HPDE6-E6E7 (cell line): Measurements from ENCODE around the gene AP3S1.
A peak's percentile ranks its signal among the peaks of the same experiment; 100 is the strongest.

Source experiments
- DNase-seq: peaks from one replicate; pipeline ENCODE4 v3.0.0; 2011; ENCODE audit warnings: missing footprints; ENCODE audit errors: extremely low spot score

The AP3S1 gene

DNA sequence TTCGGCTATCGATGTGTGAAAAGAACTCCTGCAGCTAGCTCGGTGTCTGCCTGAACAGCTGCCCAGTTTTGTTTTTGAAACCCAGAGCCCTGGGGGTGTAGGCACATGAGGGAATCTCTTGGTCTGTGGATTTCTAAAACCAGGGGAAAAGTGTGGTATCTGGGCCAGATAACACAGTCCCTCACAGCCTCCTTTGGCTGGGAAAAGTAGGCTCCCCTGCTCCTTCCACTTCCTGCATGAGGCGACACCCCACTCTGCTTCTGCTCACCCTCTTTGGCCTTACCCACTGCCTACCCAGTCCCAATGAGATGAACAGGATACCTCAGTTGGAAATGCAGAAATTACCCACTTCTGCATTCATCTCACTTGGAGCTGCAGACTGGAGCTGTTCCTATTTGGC is 15.8 kb upstream of the AP3S1 start:
- DNase-seq, result no peak

DNA sequence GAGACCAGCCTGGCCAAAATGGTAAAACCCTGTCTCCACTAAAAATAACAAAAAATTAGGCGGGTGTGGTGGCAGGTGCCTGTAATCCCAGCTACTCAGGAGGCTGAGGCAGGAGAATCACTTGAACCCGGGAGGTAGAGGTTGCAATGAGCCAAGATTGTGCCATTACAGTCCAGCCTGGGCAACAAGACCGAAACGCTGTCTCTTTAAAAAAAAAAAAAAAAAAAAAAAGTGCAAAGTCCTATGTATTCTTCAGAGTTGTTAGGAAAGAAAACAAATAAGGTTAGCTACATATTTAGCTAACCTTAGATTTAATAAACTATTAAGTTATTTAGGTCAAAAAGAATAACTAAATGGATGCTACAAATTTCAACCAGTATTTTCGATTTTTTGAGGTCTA is 11.8 kb upstream of the AP3S1 start:
- no peak for DNase-seq

DNA sequence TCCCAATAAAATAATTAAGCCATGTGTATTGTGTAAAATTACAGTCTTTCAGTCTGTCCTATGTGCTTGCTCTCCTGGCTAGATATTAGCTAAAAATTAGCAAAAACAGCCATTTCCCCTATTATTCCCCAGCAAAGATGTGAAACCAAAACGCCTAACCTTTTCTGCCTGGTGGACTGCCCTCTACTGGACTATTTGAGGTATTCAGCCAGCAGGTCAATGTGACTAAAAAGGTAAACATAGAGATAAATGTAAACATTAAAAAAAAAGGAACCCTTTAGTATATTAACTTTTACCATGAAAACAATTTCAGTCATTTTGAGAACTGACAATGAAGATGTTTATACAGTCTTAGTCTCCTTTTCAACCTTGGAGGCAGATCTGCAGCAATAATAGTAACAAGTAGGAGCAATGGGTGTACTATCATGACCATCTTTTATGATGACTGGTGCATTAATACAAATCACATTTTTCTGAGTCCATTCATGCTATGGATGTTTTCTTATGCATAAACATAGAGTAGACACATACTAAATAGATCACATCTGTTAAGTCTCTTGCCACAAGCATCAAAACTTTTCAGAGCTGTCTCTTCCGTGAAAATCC is 10.5 kb upstream of the AP3S1 start:
- no peak for DNase-seq

DNA sequence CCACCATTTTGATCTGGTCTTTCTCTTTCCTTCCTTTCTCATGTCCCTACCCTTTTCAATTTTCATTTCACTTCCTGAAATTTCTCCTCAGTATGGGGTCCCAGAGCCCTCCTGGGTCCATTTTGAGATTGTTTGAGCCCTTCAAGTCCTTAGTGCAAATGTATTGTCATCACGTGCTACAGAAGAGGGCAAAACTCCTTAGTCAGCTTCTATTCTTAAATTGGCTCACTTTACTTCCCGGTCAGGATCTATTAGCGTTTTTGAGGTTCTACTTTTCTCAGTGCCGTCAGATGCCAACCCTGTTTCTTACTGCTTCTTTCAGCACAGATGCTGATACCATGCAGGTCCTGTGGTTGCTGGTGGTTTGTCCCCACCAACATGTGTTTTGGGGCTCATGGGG is 6.3 kb upstream of the AP3S1 start:
- DNase-seq, result no peak

DNA sequence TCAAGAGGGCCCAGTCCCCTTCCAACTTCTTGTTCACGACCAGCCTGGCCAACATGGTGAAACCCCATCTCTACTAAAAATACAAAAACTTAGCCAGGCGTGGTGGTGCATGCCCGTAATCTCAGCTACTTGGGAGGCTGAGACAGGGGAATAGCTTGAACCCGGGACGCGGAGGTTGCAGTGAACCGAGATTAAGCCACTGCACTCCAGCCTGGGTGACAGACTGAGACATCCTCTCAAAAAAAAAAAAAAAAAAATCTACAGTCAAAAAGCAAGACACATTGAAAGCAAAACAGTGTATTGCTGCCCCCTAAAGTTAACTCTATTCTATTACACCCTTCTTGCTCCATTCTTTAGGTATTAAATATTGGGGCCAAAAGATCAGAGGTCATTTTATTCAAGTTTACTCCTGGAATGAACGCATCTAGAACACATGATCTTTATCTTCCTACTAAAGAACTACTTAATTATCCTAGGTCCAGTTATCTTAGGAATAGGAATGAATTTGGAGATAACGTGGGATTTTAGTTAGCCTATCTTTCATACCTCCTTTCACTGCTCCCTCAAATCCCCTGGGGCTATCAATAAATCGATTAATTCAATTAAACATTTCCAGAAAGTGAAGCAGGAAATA is 2.7 kb upstream of the AP3S1 start:
- no peak for DNase-seq

DNA sequence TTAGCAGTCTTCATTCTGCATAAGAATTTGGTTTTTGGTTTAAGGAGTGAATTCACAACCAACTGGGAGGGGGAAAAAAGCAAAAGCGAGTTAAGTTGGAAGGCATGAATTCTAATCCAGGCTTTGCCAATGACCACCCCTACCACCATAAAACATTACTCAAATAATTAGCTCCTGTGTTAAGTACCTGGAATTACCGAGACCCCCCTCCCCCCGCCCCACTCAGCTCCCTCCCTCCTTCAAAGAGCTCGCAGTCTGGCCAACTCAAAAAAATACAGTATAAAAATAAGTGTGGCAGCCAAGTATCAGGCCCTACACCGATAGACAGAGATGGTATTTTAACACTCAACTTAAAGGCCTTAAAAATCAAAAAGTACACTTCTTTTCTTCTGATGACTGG is 862 bp upstream of the AP3S1 start:
- DNase-seq, result no peak

DNA sequence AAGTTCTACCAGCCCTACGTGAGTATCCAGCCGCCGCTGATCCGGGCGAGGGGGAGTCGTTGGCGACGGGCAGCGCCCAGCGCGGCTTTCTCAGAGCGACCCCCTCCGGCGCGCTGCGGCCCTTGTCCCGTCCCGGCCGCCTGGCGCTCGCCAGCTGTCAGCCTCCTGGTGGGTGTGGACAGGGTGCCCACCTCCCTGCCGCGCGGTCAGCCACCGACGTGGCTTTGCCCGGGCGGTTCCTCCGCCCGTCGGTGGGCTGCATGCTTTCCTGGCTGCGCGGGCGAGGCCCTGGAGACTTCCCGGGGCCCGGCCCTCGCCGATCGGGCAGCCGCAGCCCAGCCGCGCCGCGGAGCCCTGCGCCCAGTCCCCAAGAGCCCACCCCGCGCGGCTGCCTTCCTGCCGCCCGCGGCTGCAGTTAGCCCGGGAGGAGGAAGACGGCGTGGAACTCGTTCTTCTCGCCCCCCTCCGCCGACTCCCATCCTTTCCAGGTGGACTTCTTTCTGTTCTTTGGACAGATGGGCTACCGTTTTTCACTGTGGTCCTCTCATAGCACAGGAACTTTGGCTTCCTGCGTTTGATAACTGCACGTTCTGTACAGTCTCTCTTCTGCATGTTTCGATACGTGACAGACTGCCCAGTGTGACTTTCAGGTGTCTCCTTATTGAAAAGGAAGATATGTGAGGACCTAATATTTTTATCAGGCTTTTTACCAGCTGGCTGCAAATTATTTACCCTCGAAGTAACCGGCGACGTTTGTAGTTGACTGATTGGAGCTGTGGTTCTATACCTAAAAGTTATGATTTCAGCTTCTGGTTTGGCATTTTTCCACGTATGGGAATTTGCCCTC is 577 bp downstream of the AP3S1 start:
- peak; percentile 22 for DNase-seq

DNA sequence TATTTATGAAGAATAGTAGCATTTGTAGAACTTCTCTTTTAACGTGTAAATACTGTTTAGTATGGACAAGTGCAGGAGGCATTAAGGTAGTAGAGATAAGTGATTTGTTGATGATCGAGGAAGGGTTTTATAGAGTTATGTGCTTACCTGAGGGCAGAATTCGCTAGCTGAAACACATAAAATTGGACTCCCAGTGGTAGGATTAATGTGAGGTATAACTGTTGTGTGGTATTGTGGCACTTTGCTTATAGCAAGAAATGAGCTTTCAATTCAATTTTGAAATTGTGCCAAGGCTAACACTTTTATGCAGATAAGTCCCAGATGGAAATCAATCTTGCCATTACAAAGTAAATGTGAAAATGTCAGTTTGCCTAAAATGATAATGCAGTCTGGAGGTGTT is 1.2 kb downstream of the AP3S1 start:
- no peak for DNase-seq

DNA sequence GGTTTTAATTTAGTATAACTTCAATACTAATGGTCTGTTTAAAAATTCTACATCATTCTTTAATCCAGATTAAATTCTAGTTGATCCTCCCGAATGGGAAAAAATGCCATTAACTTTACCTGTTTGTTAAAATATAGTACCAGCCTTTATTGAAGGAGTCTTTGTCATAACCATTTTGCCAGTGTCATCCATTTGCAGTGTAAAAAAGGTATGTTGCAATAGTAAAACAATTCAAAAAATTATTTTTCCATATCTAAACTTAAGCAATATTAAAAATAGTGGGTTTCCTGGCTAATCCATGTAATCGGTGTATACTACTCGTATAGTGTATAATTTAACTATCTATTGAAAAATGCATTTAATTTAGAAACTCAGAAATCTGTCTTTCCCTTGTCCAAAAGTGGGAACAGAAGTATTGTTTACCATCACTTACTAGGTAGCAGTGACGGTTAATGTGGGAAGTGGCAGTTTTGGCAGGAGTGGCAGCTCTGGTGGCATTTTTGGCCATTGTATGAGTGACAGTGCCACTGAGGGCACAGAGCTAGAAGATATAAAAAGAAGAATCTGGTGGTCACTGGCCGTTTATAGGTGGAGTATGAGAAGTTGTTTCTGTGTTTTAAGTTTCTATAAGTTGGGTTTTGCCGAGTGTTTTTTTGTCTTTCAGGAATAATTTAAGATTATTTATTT is 1.9 kb downstream of the AP3S1 start:
- no peak for DNase-seq

DNA sequence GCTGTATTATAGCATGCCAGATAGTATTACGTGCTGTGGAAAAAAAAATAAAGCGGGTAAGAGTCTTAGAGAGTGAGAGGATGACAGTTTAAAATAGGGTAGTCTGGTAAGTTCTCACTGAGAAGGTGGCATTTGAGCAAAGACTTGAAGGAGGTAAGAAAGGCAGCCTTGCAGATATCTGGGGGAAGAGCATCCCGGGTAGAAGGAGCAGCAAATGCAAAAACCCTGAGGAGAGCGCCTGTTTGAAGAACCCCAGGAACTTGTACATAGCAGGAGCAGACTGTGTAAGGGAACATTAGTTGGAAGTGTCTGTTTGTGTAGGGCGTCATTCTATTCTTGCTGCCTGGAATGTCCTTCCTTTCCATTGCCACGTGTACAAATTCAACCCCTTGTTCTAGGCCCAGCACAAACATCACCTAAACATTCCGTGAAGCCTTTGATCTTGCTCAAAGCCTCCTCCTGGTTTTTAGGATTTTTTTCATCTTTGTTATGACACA is 2.6 kb downstream of the AP3S1 start:
- no peak for DNase-seq

DNA sequence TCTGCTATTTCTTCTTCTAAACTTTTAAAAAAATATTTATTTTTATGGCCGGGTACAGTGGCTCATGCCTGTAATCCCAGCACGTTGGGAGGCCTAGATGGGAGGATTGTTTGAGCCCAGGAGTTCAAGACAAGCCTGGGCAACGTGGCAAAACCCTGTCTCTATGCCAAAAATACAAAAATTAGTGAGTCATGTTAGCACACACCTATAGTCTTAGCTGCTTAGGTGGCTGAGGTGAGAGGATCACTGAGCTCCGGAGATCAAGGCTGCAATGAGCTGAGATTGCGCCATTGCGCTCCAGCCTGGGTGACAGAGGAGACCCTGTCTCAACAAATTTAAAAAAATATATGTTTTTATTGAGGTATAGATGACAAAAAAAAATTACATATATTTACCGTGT is 5.6 kb downstream of the AP3S1 start:
- DNase-seq, result no peak

DNA sequence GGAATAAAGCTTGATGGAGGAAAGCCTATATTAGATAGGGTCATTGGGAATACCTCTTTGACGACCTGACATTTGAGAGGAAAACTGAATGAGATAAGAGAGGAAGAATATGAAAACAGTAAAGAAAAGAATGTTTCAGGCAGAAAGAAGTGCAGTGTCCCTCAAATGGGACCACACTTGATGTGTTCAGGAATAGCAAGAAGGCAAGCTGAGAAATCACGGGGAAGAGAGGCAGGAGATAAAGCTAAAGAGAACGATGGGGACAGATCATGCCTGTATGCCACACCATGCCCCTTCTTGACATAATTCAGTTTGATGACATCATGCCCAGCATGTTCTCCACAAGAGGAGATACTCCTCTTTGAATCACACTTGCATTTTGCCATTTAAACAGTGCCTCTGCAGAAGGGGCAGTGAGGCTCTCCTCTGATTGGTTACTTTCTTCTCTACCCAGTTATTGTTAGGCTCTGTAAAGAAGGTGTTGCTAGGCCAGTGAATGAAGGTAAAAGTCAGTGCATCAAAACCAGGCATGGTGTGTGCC is 7.6 kb downstream of the AP3S1 start:
- no peak for DNase-seq

DNA sequence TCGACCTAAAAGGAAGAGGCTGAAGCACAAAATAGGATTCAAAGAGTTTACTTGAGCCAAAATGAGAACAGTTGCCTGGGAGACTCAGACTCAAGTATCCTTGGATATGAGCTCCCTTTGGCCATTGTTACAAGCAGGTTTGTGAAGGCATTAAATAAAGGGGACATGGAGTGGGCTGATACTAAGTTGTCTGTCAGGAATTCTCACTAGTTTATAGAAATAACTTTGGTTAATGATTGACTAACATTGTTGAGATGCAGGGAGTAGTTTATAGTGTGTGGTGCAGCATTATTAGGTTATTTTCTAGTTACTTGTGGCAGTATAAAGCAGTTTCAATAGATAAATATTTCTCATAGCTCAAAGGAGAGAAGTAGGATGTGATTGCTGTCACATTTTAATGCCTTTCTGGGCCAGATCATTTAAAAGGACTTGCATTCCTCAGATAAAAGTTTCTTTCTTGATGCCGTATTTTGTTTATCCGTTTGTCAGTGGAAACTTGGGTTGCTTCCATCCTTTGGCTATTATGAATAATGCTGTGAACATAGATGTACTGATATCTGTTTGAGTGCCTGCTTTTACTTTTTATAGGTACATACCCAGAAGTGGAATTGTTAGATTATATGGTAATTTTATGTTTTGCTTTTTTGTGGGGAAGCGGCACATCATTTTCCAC is 9.1 kb downstream of the AP3S1 start:
- no peak for DNase-seq

DNA sequence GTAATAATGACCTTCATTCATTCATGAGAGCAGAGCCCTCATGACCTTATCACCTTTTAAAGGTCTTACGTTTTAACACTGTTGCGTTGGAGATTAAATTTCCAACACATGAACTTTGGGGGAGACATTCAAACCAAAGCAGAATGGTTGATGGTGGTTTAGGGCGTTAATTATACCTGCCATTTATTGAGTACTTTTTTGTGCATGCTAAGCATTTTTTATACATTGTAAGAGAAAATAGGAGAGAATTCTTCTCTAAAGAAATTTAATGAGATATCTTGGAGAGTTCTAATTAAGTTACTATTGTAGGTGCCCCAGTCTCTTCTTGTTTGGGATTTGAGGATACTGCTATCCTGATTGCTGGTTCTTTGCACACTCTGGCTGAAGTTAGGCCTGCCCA is 12.4 kb downstream of the AP3S1 start:
- no peak for DNase-seq

DNA sequence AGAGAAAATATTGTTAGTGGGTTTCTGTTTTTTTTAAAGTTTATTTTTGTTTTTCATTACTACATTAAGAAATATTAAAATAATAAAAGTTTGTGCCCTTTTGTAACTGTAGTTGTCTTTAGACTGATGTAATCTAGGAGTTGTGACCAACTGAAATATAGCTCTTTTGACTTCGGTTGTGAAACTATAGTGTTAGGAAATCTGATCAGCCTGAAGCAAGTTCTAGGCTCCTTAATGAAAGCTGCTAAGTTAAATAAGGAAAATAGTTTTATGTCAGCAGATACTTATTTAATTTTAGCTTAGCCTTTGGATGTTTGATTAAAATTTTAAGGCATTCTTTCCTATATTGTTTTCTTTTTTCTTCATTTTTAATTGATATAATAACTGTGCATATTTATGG is 14.2 kb downstream of the AP3S1 start:
- DNase-seq, result no peak

DNA sequence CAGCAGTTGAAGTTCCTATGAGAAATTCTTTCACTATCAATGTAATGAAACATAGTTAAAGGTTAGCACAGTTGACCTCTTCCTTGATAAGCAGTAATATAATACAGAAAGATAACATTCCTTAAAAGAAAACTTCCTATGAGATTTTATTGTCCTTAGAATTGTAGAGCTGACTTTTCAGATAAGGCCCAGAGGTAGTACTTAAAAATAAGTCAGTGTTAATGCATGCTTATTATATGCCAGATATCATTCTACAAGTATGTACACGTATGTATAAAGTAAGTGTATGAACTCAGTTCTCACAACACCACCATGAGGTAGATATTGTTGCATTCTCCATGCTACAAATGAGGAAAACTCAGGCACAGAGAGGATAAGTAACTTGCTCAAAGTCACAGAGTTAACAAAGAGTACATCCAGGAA is 15.3 kb downstream of the AP3S1 start:
- DNase-seq, result no peak

DNA sequence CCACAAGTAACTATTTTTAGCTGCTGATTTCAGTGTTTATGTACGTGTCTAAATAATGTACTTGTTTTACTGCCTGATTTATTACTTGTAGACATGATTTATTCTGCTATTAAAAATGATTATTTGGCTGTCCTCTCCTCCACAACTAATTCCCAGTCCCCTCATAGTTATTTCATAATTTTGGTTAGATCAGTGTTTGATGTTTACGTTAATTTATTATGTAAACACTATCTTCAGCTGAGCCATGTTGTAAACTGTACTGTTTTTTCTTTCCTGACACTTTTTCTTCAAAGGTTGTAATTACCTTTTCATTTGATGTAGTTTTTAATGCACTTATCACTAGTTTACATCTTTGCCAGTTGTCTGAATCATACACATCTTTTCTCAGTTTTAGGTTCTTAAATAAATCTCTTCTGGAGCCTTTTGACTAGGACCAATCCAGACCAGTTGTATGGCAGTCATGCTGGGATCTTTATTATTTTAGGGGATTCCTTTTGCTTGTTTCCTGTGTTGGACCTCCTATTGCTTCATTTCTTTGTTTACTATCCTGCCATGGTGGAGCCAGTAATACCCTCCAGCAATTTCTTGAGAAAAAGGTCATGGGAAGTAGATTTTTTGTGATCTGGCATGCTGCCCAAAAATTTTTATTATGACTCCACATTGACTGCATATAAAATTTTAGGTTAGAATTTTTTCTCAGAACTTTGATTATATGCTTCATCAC is 16.1 kb downstream of the AP3S1 start:
- no peak for DNase-seq

DNA sequence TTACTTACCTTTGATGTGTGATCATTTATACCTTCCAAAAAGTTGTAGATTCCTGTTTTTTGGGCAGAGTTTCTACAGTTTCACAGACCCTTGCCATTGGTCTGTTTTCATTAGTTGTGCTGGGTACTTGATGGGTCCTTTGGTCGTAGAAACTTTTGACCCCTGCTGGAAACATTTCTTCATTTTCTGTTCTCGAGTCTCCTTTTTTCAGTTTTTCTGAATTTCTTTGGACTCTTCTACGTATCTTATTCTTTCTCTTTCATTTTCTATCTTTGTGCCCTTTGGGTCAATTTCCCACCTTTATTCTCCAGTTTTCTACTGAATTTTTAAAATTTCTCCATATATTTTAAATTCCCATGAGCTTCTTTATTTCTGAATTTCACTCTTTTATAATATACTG is 16.7 kb downstream of the AP3S1 start:
- no peak for DNase-seq

DNA sequence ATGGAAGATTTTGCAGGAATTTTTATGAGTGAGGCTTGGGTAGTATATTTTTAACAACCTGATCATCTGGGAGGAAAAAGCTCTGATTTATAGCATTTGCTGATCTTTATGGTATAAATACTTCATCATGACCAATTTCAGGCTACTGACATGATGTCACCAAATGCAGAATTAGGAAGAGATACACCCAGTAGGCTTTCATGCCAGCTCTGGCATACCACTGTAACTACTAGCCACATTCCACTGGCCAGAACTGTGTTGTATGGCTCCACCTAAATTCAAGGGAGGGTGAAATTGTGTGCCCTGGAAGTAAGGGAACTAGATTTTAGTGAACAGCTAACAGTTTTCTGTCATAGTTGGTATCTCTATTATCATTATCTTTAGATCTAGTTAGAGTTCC is 17.6 kb downstream of the AP3S1 start:
- no peak for DNase-seq

DNA sequence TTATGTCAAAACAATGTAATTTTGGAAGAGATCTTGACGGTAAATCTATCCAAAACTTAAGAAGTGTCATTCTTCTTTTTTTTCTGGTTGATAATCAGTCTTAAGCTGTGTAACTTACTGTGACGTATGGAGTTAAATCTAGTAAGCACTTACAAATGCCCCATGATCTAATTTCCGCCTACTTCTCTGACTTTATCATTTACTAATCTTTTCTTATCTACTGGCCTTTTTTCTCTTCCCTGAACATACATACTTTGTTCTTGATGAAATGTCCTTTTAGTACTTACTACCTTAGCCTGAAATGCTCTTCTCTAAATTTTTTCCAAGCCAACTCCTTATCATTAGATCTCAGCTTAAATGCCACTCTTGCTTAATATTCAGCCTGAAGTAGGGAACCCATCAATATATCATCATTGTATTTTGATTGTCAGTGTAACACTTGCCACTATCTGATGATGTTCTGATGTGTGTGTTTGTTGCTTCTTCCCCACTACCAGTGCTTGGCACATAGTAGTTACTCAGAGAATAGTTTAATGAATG is 27.6 kb downstream of the AP3S1 start:
- DNase-seq, result no peak

DNA sequence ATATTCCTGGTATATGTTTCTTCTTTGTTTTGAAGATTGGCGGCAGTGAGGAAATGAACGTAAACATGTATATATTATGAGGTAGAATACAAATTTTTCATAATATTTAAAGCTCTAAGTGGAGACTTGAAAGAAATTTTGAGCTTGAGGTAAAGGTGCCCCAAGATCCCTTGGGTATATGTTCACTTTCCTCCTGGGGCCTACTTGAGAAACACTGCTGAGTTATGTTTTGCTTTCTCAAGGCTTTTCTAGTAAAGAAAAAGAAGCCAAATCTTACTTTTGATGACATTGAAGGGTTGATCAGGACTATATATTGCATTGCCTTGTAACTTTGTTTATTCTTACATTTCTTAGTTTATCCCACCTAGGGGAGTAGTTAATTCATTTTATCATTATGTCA is 30.7 kb downstream of the AP3S1 start:
- DNase-seq, result no peak
